Upper lobe of right lung (tissue), 1 donor: ENCODE data around the gene CGN. TPM values are rescaled to one million over a fixed set of nuclear protein-coding genes. Genes with fewer than 3 reads are reported as not detected.

Experiments
- ATAC-seq: fragments of 200-7000 bp; cut with Tn5 transposase; one replicate; pipeline ENCODE4 v1.9.1; 2020; ENCODE audit warnings: mild to moderate bottlenecking, moderate library complexity
- DNase-seq: peaks from one replicate; pipeline ENCODE4 v3.0.0-alpha.2; 2020
- H3K27ac ChIP-seq: fragments of 200-600 bp; one replicate; pipeline ENCODE4 v1.8.0; 2022
- H3K27me3 ChIP-seq: fragments of 200-600 bp; one replicate; pipeline ENCODE4 v1.8.0; 2022; ENCODE audit warnings: mild to moderate bottlenecking
- H3K36me3 ChIP-seq: fragments of 200-600 bp; one replicate; pipeline ENCODE4 v1.8.0; 2022
- H3K4me1 ChIP-seq: fragments of 200-600 bp; one replicate; pipeline ENCODE4 v1.8.0; 2022
- H3K4me3 ChIP-seq: fragments of 200-600 bp; one replicate; pipeline ENCODE4 v1.8.0; 2022; ENCODE audit warnings: mild to moderate bottlenecking
- H3K9me3 ChIP-seq: fragments of 200-600 bp; one replicate; pipeline ENCODE4 v1.8.0; 2022
- CTCF ChIP-seq: fragments of 200-600 bp; IDR thresholded peaks from one replicate; pipeline ENCODE4 v1.8.0; 2022; ENCODE audit warnings: antibody characterized with exemption
- intact Hi-C: fragments of 100-400 bp; cut with DNase I; formaldehyde crosslinking; loops from one replicate; pipeline ENCODE4 v1.11.0; 2022
- total RNA-seq: library from RNA; stranded (reverse); fragmentation: NEBNext Ultra II Directional; extraction: Animal tissue kit (Norgen Biotek cat#: 25700); gene quantifications from one replicate; pipeline ENCODE4 v1.2.1, GENCODE V29; 2021
- donor health status: DM: no; HTN: yes; CAD: no; lungs with severe emphysema.

Gene CGN
- total RNA-seq, 1 donor from 2014 or later, result 62.5 TPM

- intact Hi-C loops, result no loop called here
- no peaks in the 10 kb centered on the region for H3K27me3 ChIP-seq
- peak; percentile 72 for ATAC-seq
- H3K27ac ChIP-seq, result no peak overlapping the region
- no peak overlapping the region for H3K4me3 ChIP-seq
- no peaks in the 10 kb centered on the region for H3K9me3 ChIP-seq
- no peaks in the 10 kb centered on the region for H3K36me3 ChIP-seq
- no peak for TF ChIP-seq CTCF
- no peak for DNase-seq
- H3K4me1 ChIP-seq, result peaks cover 6% of the 10 kb centered on the region
These were observed 16.4 kb upstream of the CGN start for GRCh38 chr1:151494741-151495281.

- no peak for TF ChIP-seq CTCF
- DNase-seq (no peak), ATAC-seq (no peak)
- Histone ChIP-seq H3K27me3 (no peaks in the 10 kb centered on the region), H3K36me3 (no peaks in the 10 kb centered on the region), H3K9me3 (no peaks in the 10 kb centered on the region), H3K4me1 (peaks cover 6% of the 10 kb centered on the region), H3K4me3 (no peak overlapping the region), H3K27ac (no peak overlapping the region)
- intact Hi-C loops, result no loop called here
These were observed 15.9 kb upstream of the CGN start for GRCh38 chr1:151495316-151495715.

GRCh38 chr1:151499365-151499764, 11.8 kb upstream of the CGN start:
- ATAC-seq (no peak), DNase-seq (no peak)
- no peaks in the 10 kb centered on the region for H3K9me3 ChIP-seq
- H3K4me1 ChIP-seq, result peaks cover 6% of the 10 kb centered on the region
- no peaks in the 10 kb centered on the region for H3K27me3 ChIP-seq
- intact Hi-C loops, result no loop called here
- no peak overlapping the region for H3K27ac ChIP-seq
- H3K36me3 ChIP-seq, result no peaks in the 10 kb centered on the region
- TF ChIP-seq CTCF, result no peak
- no peak overlapping the region for H3K4me3 ChIP-seq

GRCh38 chr1:151499930-151500329, 11.3 kb upstream of the CGN start:
- Histone ChIP-seq H3K27me3 (no peaks in the 10 kb centered on the region), H3K9me3 (no peaks in the 10 kb centered on the region), H3K36me3 (no peaks in the 10 kb centered on the region), H3K4me3 (no peak overlapping the region), H3K4me1 (peaks cover 2% of the 10 kb centered on the region), H3K27ac (no peak overlapping the region)
- no peak for TF ChIP-seq CTCF
- ATAC-seq, result no peak
- no peak for DNase-seq
- intact Hi-C loops, result no loop called here

- Histone ChIP-seq H3K4me3 (no peak overlapping the region), H3K27ac (no peak overlapping the region), H3K27me3 (no peaks in the 10 kb centered on the region), H3K36me3 (no peaks in the 10 kb centered on the region), H3K9me3 (no peaks in the 10 kb centered on the region), H3K4me1 (no peaks in the 10 kb centered on the region)
- intact Hi-C loops, result no loop called here
- TF ChIP-seq CTCF, result peak; percentile 19
- DNase-seq (no peak), ATAC-seq (peak; percentile 46)
These were observed 9.7 kb upstream of the CGN start for GRCh38 chr1:151501474-151501873.
